Nephron progenitor cell (in vitro differentiated cells): Measurements from ENCODE around the gene TDRD12.

Experiments
- DNase-seq: peaks from one replicate; pipeline ENCODE4 v3.0.0; 2021
- H3K27ac Mint-ChIP-seq: 2 replicates; pipeline ENCODE4 v1.8.0; 2021; ENCODE audit warnings: mild to moderate bottlenecking, moderate library complexity, mixed read lengths
- H3K27me3 Mint-ChIP-seq: 2 replicates; pipeline ENCODE4 v1.8.0; 2021; ENCODE audit warnings: mild to moderate bottlenecking, low read depth, mixed read lengths; ENCODE audit not compliant: poor library complexity
- H3K36me3 Mint-ChIP-seq: 2 replicates; pipeline ENCODE4 v1.8.0; 2021; ENCODE audit warnings: low read depth, mixed read lengths
- H3K4me1 Mint-ChIP-seq: 2 replicates; pipeline ENCODE4 v1.8.0; 2021; ENCODE audit warnings: mixed read lengths
- H3K4me3 Mint-ChIP-seq: 2 replicates; pipeline ENCODE4 v1.8.0; 2021; ENCODE audit warnings: mild to moderate bottlenecking, moderate library complexity, mixed read lengths
- H3K9me3 Mint-ChIP-seq: 2 replicates; pipeline ENCODE4 v1.8.0; 2021; ENCODE audit warnings: mild to moderate bottlenecking, moderate library complexity, mixed read lengths
- CTCF ChIP-seq: fragments of 200-600 bp; sonication (generic); IDR thresholded peaks from 2 replicates; pipeline ENCODE4 v1.5.0; 2021; ENCODE audit warnings: antibody characterized with exemption

Gene TDRD12

GRCh38 chr19:32798201-32798600 lies 78.6 kb downstream of the TDRD12 start:
- TF ChIP-seq CTCF, result no peak
- no peaks in the 10 kb centered on the region for H3K36me3 Mint-ChIP-seq
- no peaks in the 10 kb centered on the region for H3K9me3 Mint-ChIP-seq
- H3K27me3 Mint-ChIP-seq, result peaks cover 11% of the 10 kb centered on the region
- peaks cover 27% of the 10 kb centered on the region for H3K4me1 Mint-ChIP-seq
- DNase-seq, result no peak
- no peak overlapping the region for H3K4me3 Mint-ChIP-seq
- no peak overlapping the region for H3K27ac Mint-ChIP-seq

GRCh38 chr19:32800191-32800590 lies 80.6 kb downstream of the TDRD12 start:
- Mint-ChIP-seq H3K9me3 (no peaks in the 10 kb centered on the region), H3K4me1 (peaks cover 27% of the 10 kb centered on the region), H3K27me3 (peaks cover 10% of the 10 kb centered on the region), H3K27ac (no peak overlapping the region), H3K36me3 (no peaks in the 10 kb centered on the region), H3K4me3 (no peak overlapping the region)
- DNase-seq, result no peak
- no peak for TF ChIP-seq CTCF

- H3K4me1 Mint-ChIP-seq, result peaks cover 27% of the 10 kb centered on the region
- no peak overlapping the region for H3K27ac Mint-ChIP-seq
- DNase-seq, result peak; percentile 39
- H3K36me3 Mint-ChIP-seq, result no peaks in the 10 kb centered on the region
- no peak for TF ChIP-seq CTCF
- H3K27me3 Mint-ChIP-seq, result peaks cover 7% of the 10 kb centered on the region
- H3K9me3 Mint-ChIP-seq, result no peaks in the 10 kb centered on the region
- H3K4me3 Mint-ChIP-seq, result no peak overlapping the region
These were observed 81.2 kb downstream of the TDRD12 start for GRCh38 chr19:32800754-32801153.

- no peak overlapping the region for H3K27ac Mint-ChIP-seq
- TF ChIP-seq CTCF, result no peak
- no peaks in the 10 kb centered on the region for H3K9me3 Mint-ChIP-seq
- no peaks in the 10 kb centered on the region for H3K36me3 Mint-ChIP-seq
- no peak for DNase-seq
- peaks cover 20% of the 10 kb centered on the region for H3K4me1 Mint-ChIP-seq
- peaks cover 5% of the 10 kb centered on the region for H3K27me3 Mint-ChIP-seq
- H3K4me3 Mint-ChIP-seq, result no peak overlapping the region
These were observed 83.3 kb downstream of the TDRD12 start for GRCh38 chr19:32802840-32803239.

GRCh38 chr19:32808236-32808635 lies 88.7 kb downstream of the TDRD12 start:
- H3K9me3 Mint-ChIP-seq, result no peaks in the 10 kb centered on the region
- DNase-seq, result no peak
- H3K4me3 Mint-ChIP-seq, result no peak overlapping the region
- no peak for TF ChIP-seq CTCF
- peaks cover 9% of the 10 kb centered on the region for H3K4me1 Mint-ChIP-seq
- peak overlapping the region; percentile 37 for H3K27ac Mint-ChIP-seq
- peaks cover 3% of the 10 kb centered on the region for H3K27me3 Mint-ChIP-seq
- no peaks in the 10 kb centered on the region for H3K36me3 Mint-ChIP-seq

GRCh38 chr19:32809254-32809653 lies 89.7 kb downstream of the TDRD12 start:
- Mint-ChIP-seq H3K27ac (peak overlapping the region; percentile 41), H3K9me3 (no peaks in the 10 kb centered on the region), H3K4me3 (no peak overlapping the region), H3K27me3 (peaks cover 2% of the 10 kb centered on the region), H3K36me3 (no peaks in the 10 kb centered on the region), H3K4me1 (peaks cover 17% of the 10 kb centered on the region)
- no peak for TF ChIP-seq CTCF
- no peak for DNase-seq
